K562 (cell line): ENCODE results near the gene DNAJC6. TPM values are rescaled to one million over a fixed set of nuclear protein-coding genes. Genes with fewer than 3 reads are reported as not detected.
"Not testable (repeated sequence)": the region's sequence is repeated elsewhere in the genome, so short reads cannot be mapped to it uniquely, and the experiment has no call there.

Experiments
- ATAC-seq: fragments of 200-7000 bp; cut with Tn5 transposase; 3 replicates; pipeline ENCODE4 v1.9.1; 2020; ENCODE audit warnings: moderate library complexity
- BruUV-seq: library from RNA; stranded (reverse); fragments of 400-500 nt; replicated peaks from 2 replicates; lab custom pipeline; 2021; lab: Mats Ljungman, UMichigan
- CTCF ChIA-PET: fragments of 300-600 bp; formaldehyde crosslinking; extraction: SDS; loops from one replicate; lab custom pipeline; 2021; ENCODE audit warnings: low intra/inter-chr PET ratio; lab: Yijun Ruan, JAX
- POLR2A ChIA-PET: fragments of 300-600, 350-650 bp; sonication (Branson Sonifier 250); formaldehyde crosslinking; extraction: SDS; loops from one replicate; lab custom pipeline; 2021; ENCODE audit warnings: antibody characterized with exemption, inconsistent platforms; lab: Yijun Ruan, JAX
- DNase-seq, 4 experiments: peaks; one replicate each; pipeline versions ENCODE4 v3.0.0 to v3.0.0-alpha.2; 2011 to 2018; ENCODE audit warnings: low spot score in 3 of 4, mixed read lengths in 3 of 4; ENCODE audit errors: extremely low read depth in 1 of 4
- FAIRE-seq: peaks from 2 replicates; lab custom pipeline; 2011; peaks lifted over from hg19 to GRCh38; lab: Jason Lieb, UNC
- H2AFZ ChIP-seq: 2 replicates; pipeline ENCODE4 v1.6.0; 2011; ENCODE audit warnings: low read depth, low read length, control low read depth, inconsistent platforms
- H3K27ac ChIP-seq: fragments of 200-600 bp; 3 replicates; pipeline ENCODE4 v1.8.0; 2011; ENCODE audit warnings: low read depth, mild to moderate bottlenecking, control low read depth, inconsistent platforms, low read length, moderate library complexity, mixed read lengths; ENCODE audit errors: extremely low read depth
- H3K27me3 ChIP-seq, 2 experiments: fragments of 300-600 bp in 1 of 2; 2 replicates in 1 of 2; 3 replicates in 1 of 2; pipeline versions ENCODE4 v1.6.0 to v1.8.0; 2011; ENCODE audit warnings: inconsistent platforms in 2 of 2, low read length in 2 of 2, mild to moderate bottlenecking in 1 of 2, mixed read lengths in 1 of 2, moderate library complexity in 1 of 2; ENCODE audit not compliant: control insufficient read depth in 2 of 2, insufficient read depth in 2 of 2
- H3K36me3 ChIP-seq: fragments of 300-600 bp; 3 replicates; pipeline ENCODE4 v1.8.0; 2011; ENCODE audit warnings: mild to moderate bottlenecking, low read length, inconsistent platforms; ENCODE audit not compliant: control insufficient read depth, insufficient read depth
- H3K4me1 ChIP-seq, 2 experiments: fragments of 200-600 bp in 1 of 2; replicated peaks in 1 of 2; 2 replicates in 1 of 2; 3 replicates in 1 of 2; pipeline versions ENCODE4 v1.5.1 to v1.8.0; 2011; ENCODE audit warnings: inconsistent platforms in 2 of 2, low read length in 2 of 2, mild to moderate bottlenecking in 1 of 2, mixed read lengths in 1 of 2, moderate library complexity in 1 of 2; ENCODE audit not compliant: control insufficient read depth in 2 of 2, insufficient read depth in 2 of 2
- H3K4me2 ChIP-seq: 2 replicates; pipeline ENCODE4 v1.6.1; 2011; ENCODE audit warnings: low read length, control low read depth, inconsistent platforms, mixed read lengths; ENCODE audit not compliant: insufficient read depth
- H3K4me3 ChIP-seq: fragments of 200-600 bp; sonication (generic), shearing (Covaris generic); 2 replicates; pipeline ENCODE4 v1.5.1; 2016; ENCODE audit warnings: control low read depth, inconsistent platforms
- H3K79me2 ChIP-seq: fragments of 200-600 bp; 3 replicates; pipeline ENCODE4 v1.8.0; 2011; ENCODE audit warnings: low read length, inconsistent platforms; ENCODE audit not compliant: control insufficient read depth, insufficient read depth
- H3K9ac ChIP-seq, 2 experiments: 2 replicates each; pipeline versions ENCODE4 v1.6.0 to v1.6.1; 2011; ENCODE audit warnings: low read depth in 2 of 2, low read length in 2 of 2, control low read depth in 1 of 2, inconsistent platforms in 1 of 2, mild to moderate bottlenecking in 1 of 2, mixed read lengths in 1 of 2; ENCODE audit not compliant: insufficient read depth in 1 of 2
- H3K9me1 ChIP-seq: one replicate; pipeline ENCODE4 v1.6.0; 2011; ENCODE audit warnings: inconsistent platforms, mild to moderate bottlenecking, low read length, moderate library complexity; ENCODE audit not compliant: control insufficient read depth, insufficient read depth
- H3K9me3 ChIP-seq: replicated peaks from 2 replicates; pipeline ENCODE4 v1.5.1; 2011; ENCODE audit warnings: low read depth, low read length, inconsistent platforms; ENCODE audit not compliant: control insufficient read depth, insufficient read depth
- H4K20me1 ChIP-seq: replicated peaks from 2 replicates; pipeline ENCODE4 v1.6.1; 2011; ENCODE audit warnings: low read length, inconsistent platforms, mixed read lengths; ENCODE audit not compliant: control insufficient read depth, insufficient read depth
- ETV1 ChIP-seq: fragments of 450-650 bp; conservative IDR thresholded peaks from 2 replicates; pipeline ENCODE4 v1.6.1; 2016; ENCODE audit warnings: missing genetic modification characterization, control low read depth, low read depth, missing compliant biosample characterization
- SRSF9 ChIP-seq: fragments of 200-400 bp; formaldehyde crosslinking; IDR thresholded peaks from 2 replicates; pipeline ENCODE4 v1.6.1; 2017; ENCODE audit warnings: low read depth, low read length, borderline replicate concordance
- ZNF316 ChIP-seq: fragments of 450-650 bp; IDR thresholded peaks from 2 replicates; pipeline ENCODE4 v1.6.1; 2016
- WGBS: fragments of 100-300 bp; shearing (Covaris generic); methylation state at CpG from one replicate; pipeline ENCODE4 v1.1.6; 2016; ENCODE audit warnings: low coverage, mixed read lengths; ENCODE audit not compliant: insufficient coverage; ENCODE audit errors: missing lambda C conversion rate; 5-methylcytosine and 5-hydroxymethylcytosine counted together
- in situ Hi-C: fragments of 300-500 bp; cut with MboI; formaldehyde crosslinking; loops from 4 replicates; pipeline ENCODE4 v1.15.0; 2018; ENCODE audit warnings: inconsistent platforms, mixed read lengths
- intact Hi-C: fragments of 100-400 bp; cut with micrococcal nuclease; formaldehyde crosslinking; loops from 2 replicates; pipeline ENCODE4 v1.14.2; 2022
- polyA plus RNA-seq, 8 experiments: library from polyadenylated mRNA; depleted of rRNA in 4 of 8; stranded (reverse) in 5 of 8; unstranded in 3 of 8; fragments of >200 nt; fragmentation: Nextera tagmentation in 2 of 8; fragmentation: Illumina TruSeq in 1 of 8; extraction: Ambion mirVana in 2 of 8; extraction: Trizol in 1 of 8; gene quantifications; 2 replicates each; pipeline versions ENCODE4 v1.2.1 to v1.2.3, GENCODE V29; 2011 to 2014; ENCODE audit warnings: inconsistent platforms in 1 of 8, missing spikeins in 1 of 8
- total RNA-seq, 7 experiments: library from RNA; depleted of rRNA in 6 of 7; stranded (reverse); fragments of >200 nt in 6 of 7; fragmentation: Illumina TruSeq in 2 of 7; extraction: Trizol in 2 of 7; gene quantifications; 2 replicates each; pipeline versions ENCODE4 v1.2.1 to v1.2.3, GENCODE V29; 2011 to 2021; ENCODE audit warnings: low replicate concordance in 1 of 7
- TF ChIP-seq, protein P1 (sequence below), 3 experiments: IDR thresholded peaks in 2 of 3; conservative IDR thresholded peaks in 1 of 3; 2 replicates each; pipeline ENCODE4 v1.5.1; 2011 to 2012; ENCODE audit warnings: low read length in 3 of 3, mild to moderate bottlenecking in 3 of 3, control low read depth in 2 of 3, improper control_type of control experiment in 1 of 3, inconsistent platforms in 1 of 3, low read depth in 1 of 3, mixed read lengths in 1 of 3, moderate library complexity in 1 of 3; ENCODE audit not compliant: insufficient read depth in 2 of 3

Gene DNAJC6
- total and polyA plus RNA-seq, 9 of the 15 experiments (the other 6 are each of a cell fraction or from before 2014, with no cell fraction given), result 6.7 to 78.7 (median 28.0) TPM

GRCh38 chr1:65449214-65449823 lies 140.0 kb downstream of the DNAJC6 start:
- intact Hi-C loops, result no loop called here

GRCh38 chr1:65455678-65456077 lies 146.3 kb downstream of the DNAJC6 start:
- BruUV-seq, H3K4me3 ChIP-seq, intact Hi-C loops, H3K27ac ChIP-seq, H3K9me1 ChIP-seq, FAIRE-seq, H4K20me1 ChIP-seq, DNase-seq, CTCF ChIA-PET, H3K4me2 ChIP-seq, H3K4me1 ChIP-seq, H3K79me2 ChIP-seq, H3K27me3 ChIP-seq, in situ Hi-C loops, H3K9ac ChIP-seq, POLR2A ChIA-PET, H2AFZ ChIP-seq, ATAC-seq: not testable (repeated sequence)
- Histone ChIP-seq H3K36me3 (peaks cover 21% of the 10 kb centered on the region), H3K9me3 (peaks cover 10% of the 10 kb centered on the region)
- WGBS, result 68% methylated on average over 4 of the region's 10 CpGs

More at GRCh38 chr1:65449214-65449823, 140.0 kb downstream of the DNAJC6 start:
- H3K4me3 ChIP-seq, result no peak overlapping the region
- WGBS, result 90% methylated on average over 3 of the region's 4 CpGs
- DNase-seq, result no peak
- TF ChIP-seq, protein P1, sequence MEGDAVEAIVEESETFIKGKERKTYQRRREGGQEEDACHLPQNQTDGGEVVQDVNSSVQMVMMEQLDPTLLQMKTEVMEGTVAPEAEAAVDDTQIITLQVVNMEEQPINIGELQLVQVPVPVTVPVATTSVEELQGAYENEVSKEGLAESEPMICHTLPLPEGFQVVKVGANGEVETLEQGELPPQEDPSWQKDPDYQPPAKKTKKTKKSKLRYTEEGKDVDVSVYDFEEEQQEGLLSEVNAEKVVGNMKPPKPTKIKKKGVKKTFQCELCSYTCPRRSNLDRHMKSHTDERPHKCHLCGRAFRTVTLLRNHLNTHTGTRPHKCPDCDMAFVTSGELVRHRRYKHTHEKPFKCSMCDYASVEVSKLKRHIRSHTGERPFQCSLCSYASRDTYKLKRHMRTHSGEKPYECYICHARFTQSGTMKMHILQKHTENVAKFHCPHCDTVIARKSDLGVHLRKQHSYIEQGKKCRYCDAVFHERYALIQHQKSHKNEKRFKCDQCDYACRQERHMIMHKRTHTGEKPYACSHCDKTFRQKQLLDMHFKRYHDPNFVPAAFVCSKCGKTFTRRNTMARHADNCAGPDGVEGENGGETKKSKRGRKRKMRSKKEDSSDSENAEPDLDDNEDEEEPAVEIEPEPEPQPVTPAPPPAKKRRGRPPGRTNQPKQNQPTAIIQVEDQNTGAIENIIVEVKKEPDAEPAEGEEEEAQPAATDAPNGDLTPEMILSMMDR (IDR thresholded peaks at IDR 0.05 in 2 of 3, conservative IDR thresholded peaks at IDR 0.05 in 1 of 3; ENCODE audit: insufficient read depth in 2 of 3, low read depth in 1 of 3, low read length in 3 of 3), result peak in 1 of 3 experiments; percentile 12; a peak in 1 of 6 replicates
- TF ChIP-seq ETV1, result no peak
- peak; percentile 24; the same call in 1 of the 2 replicates for TF ChIP-seq ZNF316
- TF ChIP-seq SRSF9, result no peak
- TF ChIP-seq, all 486 proteins: peak for 2
- no peaks in the 10 kb centered on the region; the same call in 2 of the 3 replicates for H3K36me3 ChIP-seq
- ChIA-PET CTCF (no interaction called here), POLR2A (interaction anchor here (1.7 kb wide), 1 partner anchor 26 kb away, joined by 6 read pairs; no protein-coding TSS in a partner anchor)
- H3K4me1 ChIP-seq, result peaks cover 0 to 3% of the 10 kb centered on the region in 2 experiments; a peak in 1 of 5 replicates
- in situ Hi-C loops, result no loop called here
- no peak for FAIRE-seq
- H3K79me2 ChIP-seq, result no peaks in the 10 kb centered on the region
- no peak overlapping the region for H2AFZ ChIP-seq
- no TSS peak for BruUV-seq
- H3K4me2 ChIP-seq, result no peak overlapping the region
- no peaks in the 10 kb centered on the region for H3K9me1 ChIP-seq
- no peak for ATAC-seq
- no peaks in the 10 kb centered on the region for H4K20me1 ChIP-seq
- no peaks in the 10 kb centered on the region for H3K9me3 ChIP-seq
- H3K9ac ChIP-seq, result no peak overlapping the region
- H3K27me3 ChIP-seq, result no peaks in the 10 kb centered on the region
- no peak overlapping the region for H3K27ac ChIP-seq
